NCI-H1930 (cell line): ENCODE results near the gene MAML3.
"Not testable (repeated sequence)": the region's sequence is repeated elsewhere in the genome, so short reads cannot be mapped to it uniquely, and the experiment has no call there.

ENCODE experiments used
- DNase-seq, 2 experiments: peaks; one replicate each; lab custom pipeline; 2025; lab: John Stamatoyannopoulos, UW

The MAML3 gene

DNA sequence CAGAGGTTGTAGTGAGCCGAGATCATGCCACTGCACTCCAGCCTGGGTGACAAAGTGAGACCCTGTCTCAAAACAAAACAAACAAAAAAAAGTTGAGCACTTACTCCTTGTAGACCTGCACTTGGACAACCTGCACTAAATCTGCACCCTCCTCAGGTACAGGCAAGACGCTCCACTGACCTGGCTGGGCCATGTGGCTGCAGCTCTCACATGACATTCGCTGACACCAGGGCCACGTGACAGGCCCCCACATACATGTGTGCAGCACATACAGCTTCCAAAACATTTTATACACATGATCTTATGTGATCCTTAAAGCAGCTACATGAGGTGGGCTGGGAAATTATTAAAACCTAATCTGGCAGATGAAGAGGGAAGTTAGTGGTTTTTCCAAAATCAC lies 425.8 kb downstream of the MAML3 start:
- no peak for DNase-seq

DNA sequence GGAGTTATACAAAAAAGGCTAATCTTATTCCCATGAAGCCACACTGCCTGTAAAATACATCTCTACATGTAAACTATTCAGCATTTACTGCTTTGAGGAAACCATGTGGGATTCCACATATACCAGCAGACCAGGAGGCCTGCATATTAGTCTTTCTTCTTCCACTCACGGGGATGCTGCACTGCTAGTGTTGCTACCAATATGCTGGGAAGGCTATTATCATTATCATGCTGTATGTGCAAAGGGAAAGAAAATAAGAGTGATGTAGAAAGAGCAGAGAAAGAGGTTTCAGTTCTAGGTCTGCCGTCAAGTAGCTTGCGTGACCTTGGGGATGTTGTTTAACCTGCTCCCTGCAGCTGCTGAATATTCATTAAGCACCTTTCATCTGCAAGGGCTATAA lies 427.4 kb downstream of the MAML3 start:
- DNase-seq = no peak

DNA sequence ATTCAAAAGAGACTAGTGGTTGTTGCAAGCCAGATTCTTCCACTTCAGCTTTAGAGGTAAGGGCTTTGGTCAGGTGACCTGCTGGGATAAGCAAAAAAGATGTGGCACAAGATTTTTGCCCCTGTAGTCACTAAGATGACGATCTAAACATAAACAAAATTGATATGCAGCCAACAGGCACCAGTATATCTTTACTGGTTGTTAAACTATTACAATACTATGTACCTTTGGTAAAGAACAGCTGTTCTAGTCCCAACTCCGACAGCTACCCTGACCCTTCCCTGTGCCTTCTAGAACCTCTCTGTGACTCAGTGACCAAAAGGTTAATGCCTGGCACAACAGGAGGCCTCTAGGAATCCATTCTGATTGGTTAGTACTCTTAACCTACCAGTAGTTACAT lies 428.7 kb downstream of the MAML3 start:
- no peak for DNase-seq

DNA sequence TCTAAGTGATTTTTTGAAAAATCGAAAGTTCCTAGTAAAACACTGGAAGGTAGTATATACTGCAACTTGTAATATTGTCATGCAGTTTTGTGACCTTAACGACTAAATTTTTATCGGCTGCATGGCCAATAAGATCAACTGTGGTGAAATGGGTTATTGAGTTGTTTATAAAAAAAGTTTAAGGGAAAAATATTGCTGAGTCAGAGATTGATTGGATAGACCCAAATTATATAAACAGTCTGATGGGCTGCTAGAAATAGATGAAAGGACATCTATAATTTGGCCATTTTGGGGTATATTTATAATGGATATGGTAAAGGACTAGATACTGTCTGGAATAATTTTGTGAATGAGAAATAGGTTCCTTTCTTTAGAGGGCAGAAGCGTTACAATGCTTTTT lies 432.2 kb downstream of the MAML3 start:
- no peak for DNase-seq

DNA sequence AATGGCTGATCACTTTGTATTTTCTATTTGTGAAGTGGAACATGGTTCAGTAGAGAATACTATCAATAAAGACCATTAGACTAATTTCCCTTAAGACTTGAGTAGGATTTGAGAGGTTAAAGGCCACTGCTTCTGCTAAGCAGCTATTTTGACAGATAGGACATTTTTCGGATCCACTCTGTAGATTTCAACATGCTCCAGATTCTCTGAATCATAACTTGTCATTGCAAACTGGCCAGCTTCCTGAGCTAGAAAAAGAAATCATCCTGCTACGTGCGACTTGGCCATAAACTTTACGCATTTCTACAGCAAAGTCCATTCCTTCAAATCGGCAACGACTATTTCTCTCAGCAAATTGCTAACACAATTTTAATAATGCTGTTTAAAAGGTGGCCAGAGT lies 433.2 kb downstream of the MAML3 start:
- DNase-seq = no peak

DNA sequence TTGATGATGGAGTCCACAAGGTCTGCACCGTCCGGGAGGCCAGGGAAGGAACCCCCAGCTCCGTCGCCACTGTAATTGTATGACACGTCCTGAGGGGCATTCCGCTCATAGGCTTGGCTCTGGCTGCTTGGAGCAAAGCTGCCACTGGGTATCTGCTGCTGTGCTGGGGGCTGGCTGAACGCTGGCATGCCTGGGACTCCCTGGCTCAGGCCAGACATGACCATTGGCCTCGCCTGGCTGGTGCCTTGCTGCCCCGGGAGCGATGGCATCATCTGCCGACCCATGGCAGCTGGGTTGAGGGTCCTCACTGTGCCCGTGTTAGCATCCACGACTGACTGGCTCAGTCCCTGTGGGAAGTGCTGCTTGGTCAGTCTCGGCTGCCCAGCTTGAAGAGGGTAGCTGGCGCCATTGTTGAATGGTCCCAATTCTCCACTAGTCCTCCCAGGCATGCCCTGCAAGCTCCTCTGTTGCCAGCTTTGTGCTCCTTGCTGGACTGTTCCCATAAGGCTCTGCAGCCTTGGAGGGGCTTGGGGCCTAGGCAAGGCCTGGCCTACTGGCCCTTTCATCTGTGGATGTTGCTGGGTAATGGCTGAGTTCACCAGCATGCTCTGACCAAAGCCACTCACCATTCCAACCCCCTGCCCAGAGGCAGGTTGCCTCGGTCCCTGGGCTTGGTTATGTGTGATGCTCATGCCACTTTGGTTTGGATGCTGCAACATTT lies 434.4 kb downstream of the MAML3 start:
- DNase-seq = no peak

DNA sequence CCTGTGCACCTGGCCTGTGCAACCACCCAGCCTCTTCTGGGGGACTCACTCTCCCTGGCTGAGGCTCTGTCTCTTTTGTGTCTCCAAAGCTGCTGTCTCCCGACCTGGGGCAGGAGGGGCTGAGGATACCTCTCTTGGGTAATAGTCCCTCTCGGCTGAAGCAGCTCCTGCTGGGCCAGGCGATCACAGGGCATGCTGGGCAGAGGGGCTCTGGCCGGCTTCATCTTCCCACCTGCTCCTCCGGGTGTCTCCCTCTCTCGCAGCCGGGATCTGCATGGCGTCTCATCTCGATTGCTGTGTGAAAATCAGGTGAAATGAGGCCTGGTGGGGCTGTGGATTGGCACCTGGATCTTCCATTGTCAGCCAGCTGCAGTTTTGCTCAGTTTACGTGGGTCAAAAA lies 435.2 kb downstream of the MAML3 start:
- DNase-seq = no peak

DNA sequence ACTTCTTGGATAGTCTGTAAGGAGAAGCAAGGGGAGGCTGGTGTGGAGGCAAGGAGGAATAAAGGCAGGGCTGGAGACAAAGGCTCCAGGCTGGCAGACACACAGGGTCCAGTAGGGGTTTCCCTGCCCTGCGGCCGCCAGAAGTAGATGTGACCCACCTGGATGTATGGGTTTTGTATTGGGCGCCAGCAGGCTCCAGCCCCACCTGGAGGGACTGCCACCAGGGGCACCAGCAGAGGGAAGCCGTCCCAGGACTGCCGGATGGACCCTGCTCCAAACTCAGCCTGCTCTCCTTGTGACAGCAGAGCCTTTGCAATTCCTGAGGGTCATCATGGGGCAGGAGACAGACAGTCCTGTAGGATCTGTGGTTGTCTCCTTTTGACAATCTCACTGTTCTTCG lies 435.6 kb downstream of the MAML3 start:
- DNase-seq = no peak

DNA sequence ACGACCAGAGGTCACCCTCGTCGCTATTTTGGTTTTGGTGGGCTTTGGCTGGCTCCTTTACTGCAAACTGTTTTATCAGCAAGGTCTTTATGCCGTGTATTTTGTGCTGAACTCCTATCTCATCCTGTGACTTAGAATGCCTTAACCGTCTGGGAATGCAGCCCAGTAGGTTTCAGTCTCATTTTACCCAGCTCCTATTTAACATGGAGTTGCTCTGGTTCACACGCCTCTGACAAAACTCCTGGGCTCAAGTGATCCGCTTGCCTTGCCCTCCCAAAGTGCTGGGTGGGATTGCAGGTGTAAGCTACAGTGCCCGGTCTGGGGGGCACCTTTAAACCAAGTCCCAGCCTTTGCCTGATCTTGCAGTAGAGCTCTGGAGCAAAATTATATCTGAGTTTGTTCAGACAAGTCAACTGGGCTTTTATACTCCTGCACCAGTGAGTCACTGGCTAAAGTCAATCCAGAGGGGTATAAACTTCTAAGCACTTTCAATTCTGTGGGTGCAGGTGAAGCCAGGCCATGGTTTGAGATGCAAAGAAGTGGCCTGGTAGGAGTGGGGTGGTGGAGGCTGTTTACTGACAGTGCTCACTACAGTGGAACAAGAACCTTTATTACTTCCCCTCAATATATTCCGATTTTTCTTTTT lies 438.1 kb downstream of the MAML3 start:
- no peak for DNase-seq

DNA sequence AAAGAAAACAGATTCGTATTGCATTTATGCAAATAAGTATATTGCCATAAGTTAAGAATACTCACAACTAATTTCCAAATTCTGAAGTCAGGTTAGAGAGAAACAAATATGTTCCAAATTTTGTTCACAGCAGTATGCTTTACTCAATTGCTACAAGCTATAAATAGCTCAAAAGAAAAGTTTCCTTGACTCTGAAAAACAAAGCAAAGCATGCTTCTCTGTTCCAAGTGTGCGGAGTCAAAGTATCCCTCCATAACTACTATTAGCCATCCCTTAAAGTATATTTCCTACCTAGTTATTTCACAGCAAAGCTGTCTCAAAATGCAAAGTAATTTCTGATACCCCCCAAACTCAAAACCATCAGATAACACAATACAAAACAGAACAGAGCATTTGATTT lies 441.1 kb downstream of the MAML3 start:
- no peak for DNase-seq

DNA sequence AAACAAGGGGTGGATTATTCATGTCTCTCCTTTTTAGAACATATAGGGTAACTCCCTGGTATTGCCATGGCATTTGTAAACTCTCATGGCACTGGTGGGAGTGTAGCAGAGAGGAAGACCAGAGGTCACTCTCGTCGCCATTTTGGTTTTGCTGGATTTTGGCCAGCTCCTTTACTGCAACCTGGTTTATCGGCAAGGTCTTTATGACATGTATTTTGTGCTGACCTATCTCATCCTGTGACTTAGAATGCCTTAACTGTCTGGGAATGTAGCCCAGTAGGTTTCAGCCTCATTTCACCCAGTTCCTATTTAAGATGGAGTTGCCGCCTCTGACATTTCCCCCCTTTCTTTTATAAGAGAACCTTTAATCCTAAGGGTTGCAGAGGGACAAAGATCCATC lies 442.5 kb downstream of the MAML3 start:
- no peak for DNase-seq

DNA sequence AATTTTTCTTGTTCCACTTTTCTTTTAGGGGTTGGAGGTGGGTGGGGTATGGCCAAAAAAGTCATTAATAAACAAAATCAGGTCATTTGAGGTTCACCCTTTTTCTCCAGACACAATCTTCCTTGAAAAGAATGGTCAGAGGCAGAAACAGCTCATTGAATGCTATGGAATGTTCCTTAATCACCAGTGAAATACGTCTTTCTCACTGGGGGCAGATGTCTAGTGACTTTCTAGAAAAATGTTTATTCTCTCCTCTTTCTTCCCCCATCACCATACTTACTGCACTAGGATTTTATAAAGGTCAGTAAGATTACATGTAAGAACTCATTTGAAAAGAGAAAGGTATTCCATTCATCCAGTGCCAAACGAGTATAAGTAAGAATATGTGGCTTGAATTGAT lies 443.9 kb downstream of the MAML3 start:
- DNase-seq = no peak

DNA sequence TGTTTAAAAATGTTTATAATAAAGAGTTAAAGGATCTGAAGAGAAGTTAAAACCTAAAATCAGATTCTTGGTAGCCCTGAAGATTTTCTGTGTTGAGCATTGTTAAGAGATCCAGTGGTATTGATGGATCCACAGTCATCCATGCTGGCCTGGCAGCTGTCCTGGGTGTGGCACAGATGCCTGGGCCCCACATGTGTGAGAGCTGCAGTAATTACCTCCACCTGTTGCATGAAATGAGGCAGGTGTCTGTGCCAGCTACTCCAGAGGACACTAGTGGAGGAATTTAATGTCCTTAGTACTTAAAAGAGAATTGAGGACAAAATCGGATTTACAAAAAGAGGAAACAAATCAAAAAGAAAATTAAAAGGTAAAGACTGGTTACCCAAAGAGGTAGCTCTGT lies 444.3 kb downstream of the MAML3 start:
- no peak for DNase-seq

DNA sequence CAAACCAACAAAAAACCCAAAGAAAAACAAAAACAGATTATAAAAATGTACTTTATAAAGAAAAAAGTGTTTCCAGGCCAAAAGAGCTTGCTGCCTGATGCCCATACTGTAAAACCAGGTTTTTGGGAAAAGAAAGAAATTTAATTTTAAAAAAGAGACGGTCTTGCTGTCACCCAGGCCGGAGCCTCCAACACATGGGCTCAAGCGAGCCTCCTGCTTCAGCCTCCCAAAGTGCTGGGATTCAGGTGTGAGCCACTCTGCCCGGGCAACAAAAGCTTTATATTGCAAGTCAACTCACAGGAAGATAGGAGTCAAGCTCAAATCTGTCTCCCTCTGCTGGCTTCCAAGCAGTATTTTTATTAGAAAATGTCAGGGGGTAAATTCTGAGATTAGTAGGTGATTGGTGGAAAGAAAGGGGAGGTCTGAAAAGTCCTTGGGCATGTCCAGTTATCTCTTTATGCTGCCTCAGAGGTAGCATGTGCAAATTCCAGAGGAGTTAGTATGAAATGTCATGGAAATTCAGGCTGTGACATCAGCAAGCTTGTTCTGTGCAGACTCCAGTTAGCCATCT lies 449.0 kb downstream of the MAML3 start:
- no peak for DNase-seq

DNA sequence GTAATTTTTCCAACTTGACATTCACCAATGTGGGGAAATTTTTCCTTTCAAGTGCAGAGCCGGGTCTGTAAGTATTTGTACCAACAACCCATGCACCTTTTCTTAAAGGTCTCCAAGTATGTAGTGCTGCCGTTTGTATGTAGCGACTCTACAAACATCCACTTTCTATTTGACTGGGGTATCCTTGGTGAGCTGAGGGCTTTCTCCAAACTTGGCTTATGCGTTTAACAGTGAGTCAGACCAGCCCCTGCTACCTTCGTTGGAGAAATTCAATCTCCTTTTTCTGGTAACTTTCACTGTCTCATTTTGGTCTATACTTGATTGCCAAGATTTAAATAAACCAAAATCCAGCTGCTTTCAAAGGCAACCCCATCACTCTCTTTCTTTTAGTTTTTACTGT lies 453.4 kb downstream of the MAML3 start:
- DNase-seq = no peak

DNA sequence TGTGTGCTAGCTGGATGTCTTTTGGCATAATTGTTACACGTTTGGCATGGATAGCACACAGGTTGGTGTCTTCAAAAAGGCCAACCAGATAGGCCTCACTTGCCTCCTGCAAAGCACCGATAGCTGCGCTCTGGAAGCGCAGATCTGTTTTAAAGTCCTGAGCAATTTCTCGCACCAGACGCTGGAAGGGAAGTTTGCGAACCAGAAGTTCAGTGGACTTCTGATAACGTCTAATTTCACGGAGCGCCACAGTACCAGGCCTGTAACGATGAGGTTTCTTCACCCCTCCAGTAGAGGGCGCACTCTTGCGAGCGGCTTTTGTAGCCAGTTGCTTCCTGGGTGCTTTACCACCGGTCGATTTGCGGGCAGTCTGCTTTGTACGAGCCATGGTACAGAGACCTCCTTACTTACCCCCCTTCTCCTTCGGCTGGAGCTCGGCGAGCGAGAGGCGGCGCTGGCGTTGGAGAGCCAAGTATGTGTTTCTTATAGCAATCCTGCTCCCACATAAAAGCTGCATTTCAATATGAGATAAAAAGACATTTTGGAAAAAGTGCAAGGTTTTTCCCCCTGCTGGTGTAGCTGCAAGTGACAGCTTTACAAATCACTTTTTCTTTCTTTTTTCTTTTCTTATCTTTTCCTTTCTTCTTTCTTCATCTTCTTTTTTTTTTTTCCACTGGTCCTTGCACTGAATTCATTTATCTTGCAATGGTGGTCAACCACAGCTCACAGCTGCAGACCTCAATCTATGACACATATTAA lies 455.6 kb downstream of the MAML3 start:
- not testable (repeated sequence) for DNase-seq

DNA sequence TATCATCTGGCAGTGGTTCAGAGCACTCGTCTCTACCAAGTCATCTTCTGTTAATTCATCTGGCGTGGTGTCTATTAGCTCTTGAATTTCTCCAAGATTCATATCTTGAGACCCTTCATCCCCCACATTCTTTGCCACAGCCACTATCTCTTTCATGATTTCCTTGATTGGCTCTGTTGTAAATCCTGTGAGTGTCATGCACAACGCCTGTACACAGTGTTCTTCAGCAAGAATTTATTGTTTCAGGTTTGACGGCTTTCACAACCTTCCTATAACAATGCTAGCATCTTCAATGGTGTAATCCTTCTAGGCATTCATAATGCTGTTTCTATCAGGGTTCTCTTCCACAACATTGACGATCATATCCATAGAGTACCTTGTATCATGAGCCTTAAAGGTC lies 457.5 kb downstream of the MAML3 start:
- no peak for DNase-seq

DNA sequence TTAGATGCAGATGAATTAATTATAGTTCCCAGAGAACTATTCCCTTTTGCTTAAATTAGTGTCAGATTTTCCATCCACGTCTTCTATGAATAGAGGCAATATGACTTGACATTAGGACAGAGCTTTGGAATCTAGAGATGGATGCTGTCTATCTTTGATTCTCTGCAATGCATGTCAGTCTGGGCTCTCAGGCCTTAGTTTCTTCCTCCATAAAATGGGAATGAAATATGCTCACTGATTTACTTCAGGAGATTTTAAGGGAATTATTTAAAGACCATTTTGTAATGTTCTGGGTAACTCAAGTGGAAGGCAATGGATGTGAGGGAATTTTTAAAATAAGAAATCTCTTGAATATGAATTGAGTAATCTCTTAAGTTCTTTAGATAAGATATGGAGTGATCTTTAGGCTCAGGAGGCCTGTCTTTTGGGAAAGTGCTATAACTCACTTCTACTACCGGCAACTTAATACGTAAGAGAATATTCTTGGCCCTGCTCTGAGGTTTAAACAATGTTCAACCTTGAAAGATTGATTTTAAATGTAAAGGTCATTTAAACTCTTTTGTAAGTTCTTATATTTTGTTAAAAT lies 459.4 kb downstream of the MAML3 start:
- no peak for DNase-seq

DNA sequence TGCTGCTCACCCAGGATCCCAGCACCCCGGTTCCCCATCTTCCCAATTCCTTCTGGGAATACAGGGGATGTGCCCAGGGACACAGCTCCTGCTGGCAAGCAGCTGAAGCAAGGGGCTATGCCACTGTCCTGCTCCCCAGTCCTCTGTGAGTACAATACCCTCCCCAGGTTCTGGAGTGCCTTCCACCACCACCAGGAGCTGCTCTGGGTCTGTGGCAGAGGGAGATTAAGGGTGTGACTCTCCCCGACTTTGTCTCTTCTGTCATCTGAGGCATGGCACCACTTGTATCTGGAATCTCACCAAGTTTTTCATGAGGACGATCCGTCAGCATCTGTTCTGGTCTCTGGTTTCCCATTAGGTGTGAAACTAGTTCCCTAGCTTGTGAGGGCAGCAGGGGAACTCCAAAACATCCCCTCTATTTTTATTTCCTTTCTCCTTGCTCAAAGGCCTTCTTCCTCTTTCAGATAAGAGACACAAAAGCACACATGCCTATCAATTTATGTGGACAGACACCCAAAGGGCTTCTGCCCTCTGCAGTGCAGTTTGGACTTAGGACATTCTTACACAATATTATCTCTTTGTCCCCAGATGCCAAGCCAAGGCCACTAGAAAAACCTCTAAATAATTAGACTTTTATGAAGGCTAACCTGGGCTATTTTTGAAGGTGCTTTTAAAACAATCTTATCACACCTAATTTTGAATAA lies 461.5 kb downstream of the MAML3 start:
- no peak for DNase-seq

DNA sequence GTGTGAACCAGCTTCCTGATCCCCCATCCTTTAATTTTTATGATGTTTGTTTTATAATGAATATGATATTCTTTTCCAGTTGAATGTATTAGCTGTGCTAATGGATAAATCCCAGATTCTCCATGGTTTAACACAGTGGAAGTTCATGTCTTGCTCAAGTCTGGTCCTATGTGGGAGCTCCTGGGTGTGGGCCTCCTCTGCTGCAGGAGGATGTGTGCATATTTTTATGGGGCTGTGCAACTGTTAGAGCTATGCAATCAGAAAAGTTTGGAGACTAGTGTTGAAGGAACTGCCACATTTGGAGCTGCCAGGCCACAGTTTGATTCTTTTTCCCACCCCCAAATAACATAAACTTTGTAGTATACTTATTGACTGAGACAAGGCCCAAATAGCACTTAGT lies 463.6 kb downstream of the MAML3 start:
- DNase-seq = no peak

DNA sequence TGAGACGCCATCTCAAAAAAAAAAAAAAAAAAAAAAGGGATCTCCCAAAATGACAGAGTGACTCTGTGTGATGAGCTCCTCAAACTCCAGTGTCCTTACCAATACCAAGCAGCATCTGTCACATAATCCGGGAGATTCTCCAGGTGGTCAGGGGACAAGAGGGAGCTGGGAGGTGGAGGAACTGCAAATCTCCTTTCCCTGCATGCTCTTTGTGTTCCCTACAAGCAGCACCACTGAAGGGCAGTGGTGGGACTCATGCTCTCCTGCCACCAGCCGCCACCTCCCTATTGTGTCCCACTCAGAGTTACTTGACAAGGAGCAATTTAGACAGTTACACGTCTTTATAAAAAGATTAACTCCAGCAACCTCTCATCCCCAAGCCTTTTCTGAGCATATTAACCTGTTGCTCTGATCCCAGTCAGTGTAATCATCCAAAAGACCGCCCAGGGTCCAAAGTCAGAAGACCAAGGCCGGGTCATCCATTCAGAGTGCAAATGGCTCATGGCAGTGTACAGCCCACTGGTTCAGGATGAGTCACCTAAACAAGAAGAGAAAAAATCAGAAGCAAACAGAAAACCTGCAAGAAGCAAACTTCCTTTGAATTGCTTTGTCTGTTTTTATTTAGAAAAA lies 464.8 kb downstream of the MAML3 start:
- no peak for DNase-seq

DNA sequence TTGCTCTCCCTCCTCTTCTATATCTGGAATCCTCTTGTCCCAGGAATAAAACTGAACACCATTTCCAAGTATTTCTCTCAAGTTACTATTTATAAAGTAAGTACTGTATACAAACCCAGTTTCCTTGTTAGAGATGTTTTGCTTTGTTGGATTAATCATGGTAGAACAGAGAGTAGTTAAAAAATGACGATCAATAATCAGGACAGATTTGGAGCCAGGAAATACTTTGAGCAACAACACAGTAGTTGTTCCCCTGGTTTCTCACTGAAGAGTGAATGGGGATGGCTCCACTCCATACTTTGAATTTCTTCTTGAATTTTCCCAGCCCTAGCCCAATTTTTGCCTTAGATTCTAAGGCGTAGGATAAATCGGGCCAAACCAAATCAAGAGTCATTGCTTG lies 467.0 kb downstream of the MAML3 start:
- DNase-seq = no peak
